NCI-H446 treated with DMSO at 0.1 percent for 48 hours (cell line): ENCODE data around the gene EML5.
"Not testable (repeated sequence)": the region's sequence is repeated elsewhere in the genome, so short reads cannot be mapped to it uniquely, and the experiment has no call there.

Experiments used
- DNase-seq: peaks from one replicate; lab custom pipeline; 2025; lab: John Stamatoyannopoulos, UW

EML5 gene

GRCh38 chr14:88802596-88802995, 9.8 kb upstream of the EML5 start:
- DNase-seq = no peak

GRCh38 chr14:88799522-88799921, 6.8 kb upstream of the EML5 start:
- no peak for DNase-seq

GRCh38 chr14:88798156-88798555, 5.4 kb upstream of the EML5 start:
- peak; percentile 7 for DNase-seq

GRCh38 chr14:88793259-88793625, 489 bp upstream of the EML5 start:
- DNase-seq = no peak

GRCh38 chr14:88791629-88792472, 902 bp downstream of the EML5 start:
- no peak for DNase-seq

GRCh38 chr14:88791252-88791621, 1.5 kb downstream of the EML5 start:
- DNase-seq = no peak

GRCh38 chr14:88790501-88791251, 2.1 kb downstream of the EML5 start:
- no peak for DNase-seq

GRCh38 chr14:88789573-88789972, 3.2 kb downstream of the EML5 start:
- not testable (repeated sequence) for DNase-seq

GRCh38 chr14:88786715-88787114, 6.0 kb downstream of the EML5 start:
- DNase-seq = no peak

- DNase-seq = no peak
These were observed 6.8 kb downstream of the EML5 start for GRCh38 chr14:88785911-88786310.

GRCh38 chr14:88775532-88775931, 17.2 kb downstream of the EML5 start:
- no peak for DNase-seq

- no peak for DNase-seq
These were observed 22.0 kb downstream of the EML5 start for GRCh38 chr14:88770736-88771135.

- no peak for DNase-seq
These were observed 27.6 kb downstream of the EML5 start for GRCh38 chr14:88765130-88765529.

GRCh38 chr14:88753873-88754272, 38.9 kb downstream of the EML5 start:
- no peak for DNase-seq

- no peak for DNase-seq
These were observed 41.8 kb downstream of the EML5 start for GRCh38 chr14:88750945-88751344.

- no peak for DNase-seq
These were observed 42.3 kb downstream of the EML5 start for GRCh38 chr14:88750413-88750812.

GRCh38 chr14:88749139-88749538, 43.6 kb downstream of the EML5 start:
- no peak for DNase-seq

GRCh38 chr14:88748288-88748687, 44.5 kb downstream of the EML5 start:
- DNase-seq = no peak

GRCh38 chr14:88746052-88746451, 46.7 kb downstream of the EML5 start:
- DNase-seq = no peak

- DNase-seq = no peak
These were observed 55.5 kb downstream of the EML5 start for GRCh38 chr14:88737245-88737644.

- no peak for DNase-seq
These were observed 59.6 kb downstream of the EML5 start for GRCh38 chr14:88733121-88733520.

GRCh38 chr14:88729159-88729558, 63.6 kb downstream of the EML5 start:
- DNase-seq = no peak

- no peak for DNase-seq
These were observed 65.7 kb downstream of the EML5 start for GRCh38 chr14:88727057-88727456.

- no peak for DNase-seq
These were observed 82.0 kb downstream of the EML5 start for GRCh38 chr14:88710709-88711108.
